GM10266 (cell line): ENCODE data around the gene FNDC3B.

Experiments
- DNase-seq: peaks from one replicate; pipeline ENCODE4 v3.0.0; 2012; ENCODE audit errors: extremely low spot score
- CTCF ChIP-seq: IDR thresholded peaks from 2 replicates; pipeline ENCODE4 v1.5.1; 2012; ENCODE audit warnings: mild to moderate bottlenecking, low read depth; ENCODE audit not compliant: control insufficient read depth, insufficient read depth; ENCODE audit errors: missing control alignments

Gene FNDC3B

GRCh38 chr3:172390792-172391191 is 351.4 kb downstream of the FNDC3B start:
- DNase-seq, result no peak
- TF ChIP-seq CTCF, result no peak

- no peak for DNase-seq
Measured at GRCh38 chr3:172391592-172392302, 352.4 kb downstream of the FNDC3B start.

GRCh38 chr3:172394692-172395091 is 355.3 kb downstream of the FNDC3B start:
- TF ChIP-seq CTCF, result no peak
- DNase-seq, result no peak

More at GRCh38 chr3:172391592-172392302, 352.4 kb downstream of the FNDC3B start:
- TF ChIP-seq CTCF, result no peak

GRCh38 chr3:172396400-172396799 is 357.0 kb downstream of the FNDC3B start:
- no peak for TF ChIP-seq CTCF
- DNase-seq, result no peak

GRCh38 chr3:172397716-172398405 is 358.5 kb downstream of the FNDC3B start:
- TF ChIP-seq CTCF, result no peak
- no peak for DNase-seq

- DNase-seq, result no peak
- TF ChIP-seq CTCF, result no peak
Measured at GRCh38 chr3:172398484-172398883, 359.1 kb downstream of the FNDC3B start.

- DNase-seq, result no peak
- no peak for TF ChIP-seq CTCF
Measured at GRCh38 chr3:172402090-172402489, 362.7 kb downstream of the FNDC3B start.
